ENCODE data around the gene SLC47A2. TPM values are rescaled to one million over a fixed set of nuclear protein-coding genes. Genes with fewer than 3 reads are reported as not detected.
A peak's percentile ranks its signal among the peaks of the same experiment; 100 is the strongest.

Gene SLC47A2
- total and polyA plus RNA-seq, 2 of the 13 experiments (the other 11 are each of a cell fraction or from before 2014, with no cell fraction given): 0.04 TPM; not detected in 1

DNA sequence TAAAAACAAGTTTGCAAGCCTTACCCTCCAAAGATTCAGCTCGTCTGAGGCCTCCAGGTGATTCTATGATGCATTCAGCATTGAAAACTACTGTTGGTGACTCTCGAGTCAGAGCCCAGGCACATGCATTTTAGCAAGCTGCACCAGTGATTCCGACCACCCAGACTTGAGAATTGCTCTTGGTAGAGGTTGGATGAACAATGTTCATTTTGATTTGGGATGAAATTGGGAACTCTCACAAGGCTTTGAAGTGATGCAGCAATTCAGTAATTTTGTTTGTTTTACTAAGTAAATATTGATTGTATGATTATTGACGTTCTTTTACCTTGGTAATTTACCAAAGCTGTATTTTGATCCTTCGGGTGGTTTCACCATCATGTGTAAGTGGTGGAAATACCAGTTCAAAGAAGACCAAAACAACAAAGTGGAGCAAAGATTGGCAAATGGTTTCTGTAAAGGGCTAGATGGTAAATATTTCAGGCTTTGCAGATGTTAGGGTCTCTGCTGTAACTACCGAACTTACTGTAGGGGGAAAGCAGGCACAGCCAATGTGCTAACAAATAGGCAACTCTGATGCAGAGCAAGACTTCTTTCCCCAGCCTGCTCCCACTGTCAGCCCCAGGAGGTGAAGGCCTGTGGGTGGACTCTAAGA lies 56.0 kb downstream of the SLC47A2 start (continued):
- TF ChIP-seq, protein P1, sequence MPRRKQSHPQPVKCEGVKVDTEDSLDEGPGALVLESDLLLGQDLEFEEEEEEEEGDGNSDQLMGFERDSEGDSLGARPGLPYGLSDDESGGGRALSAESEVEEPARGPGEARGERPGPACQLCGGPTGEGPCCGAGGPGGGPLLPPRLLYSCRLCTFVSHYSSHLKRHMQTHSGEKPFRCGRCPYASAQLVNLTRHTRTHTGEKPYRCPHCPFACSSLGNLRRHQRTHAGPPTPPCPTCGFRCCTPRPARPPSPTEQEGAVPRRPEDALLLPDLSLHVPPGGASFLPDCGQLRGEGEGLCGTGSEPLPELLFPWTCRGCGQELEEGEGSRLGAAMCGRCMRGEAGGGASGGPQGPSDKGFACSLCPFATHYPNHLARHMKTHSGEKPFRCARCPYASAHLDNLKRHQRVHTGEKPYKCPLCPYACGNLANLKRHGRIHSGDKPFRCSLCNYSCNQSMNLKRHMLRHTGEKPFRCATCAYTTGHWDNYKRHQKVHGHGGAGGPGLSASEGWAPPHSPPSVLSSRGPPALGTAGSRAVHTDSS (CRISPR knock-in tag; conservative IDR thresholded peaks at IDR 0.05): no peak
- TF ChIP-seq, protein P2, sequence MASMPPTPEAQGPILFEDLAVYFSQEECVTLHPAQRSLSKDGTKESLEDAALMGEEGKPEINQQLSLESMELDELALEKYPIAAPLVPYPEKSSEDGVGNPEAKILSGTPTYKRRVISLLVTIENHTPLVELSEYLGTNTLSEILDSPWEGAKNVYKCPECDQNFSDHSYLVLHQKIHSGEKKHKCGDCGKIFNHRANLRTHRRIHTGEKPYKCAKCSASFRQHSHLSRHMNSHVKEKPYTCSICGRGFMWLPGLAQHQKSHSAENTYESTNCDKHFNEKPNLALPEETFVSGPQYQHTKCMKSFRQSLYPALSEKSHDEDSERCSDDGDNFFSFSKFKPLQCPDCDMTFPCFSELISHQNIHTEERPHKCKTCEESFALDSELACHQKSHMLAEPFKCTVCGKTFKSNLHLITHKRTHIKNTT (CRISPR knock-in tag; IDR thresholded peaks at IDR 0.05): no peak
- TF ChIP-seq, protein P3, sequence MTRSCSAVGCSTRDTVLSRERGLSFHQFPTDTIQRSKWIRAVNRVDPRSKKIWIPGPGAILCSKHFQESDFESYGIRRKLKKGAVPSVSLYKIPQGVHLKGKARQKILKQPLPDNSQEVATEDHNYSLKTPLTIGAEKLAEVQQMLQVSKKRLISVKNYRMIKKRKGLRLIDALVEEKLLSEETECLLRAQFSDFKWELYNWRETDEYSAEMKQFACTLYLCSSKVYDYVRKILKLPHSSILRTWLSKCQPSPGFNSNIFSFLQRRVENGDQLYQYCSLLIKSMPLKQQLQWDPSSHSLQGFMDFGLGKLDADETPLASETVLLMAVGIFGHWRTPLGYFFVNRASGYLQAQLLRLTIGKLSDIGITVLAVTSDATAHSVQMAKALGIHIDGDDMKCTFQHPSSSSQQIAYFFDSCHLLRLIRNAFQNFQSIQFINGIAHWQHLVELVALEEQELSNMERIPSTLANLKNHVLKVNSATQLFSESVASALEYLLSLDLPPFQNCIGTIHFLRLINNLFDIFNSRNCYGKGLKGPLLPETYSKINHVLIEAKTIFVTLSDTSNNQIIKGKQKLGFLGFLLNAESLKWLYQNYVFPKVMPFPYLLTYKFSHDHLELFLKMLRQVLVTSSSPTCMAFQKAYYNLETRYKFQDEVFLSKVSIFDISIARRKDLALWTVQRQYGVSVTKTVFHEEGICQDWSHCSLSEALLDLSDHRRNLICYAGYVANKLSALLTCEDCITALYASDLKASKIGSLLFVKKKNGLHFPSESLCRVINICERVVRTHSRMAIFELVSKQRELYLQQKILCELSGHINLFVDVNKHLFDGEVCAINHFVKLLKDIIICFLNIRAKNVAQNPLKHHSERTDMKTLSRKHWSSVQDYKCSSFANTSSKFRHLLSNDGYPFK (CRISPR knock-in tag; IDR thresholded peaks at IDR 0.05; ENCODE audit: borderline replicate concordance): no peak
- TF ChIP-seq ZNF136 (CRISPR knock-in tag; IDR thresholded peaks at IDR 0.05; ENCODE audit: low read depth) (0 out of 2 replicates have a peak, but pooled peaks have one; percentile 37), BRCA1 (CRISPR knock-in tag; IDR thresholded peaks at IDR 0.05) (no peak), ELF4 (CRISPR knock-in tag; IDR thresholded peaks at IDR 0.05; ENCODE audit: borderline replicate concordance) (no peak), HOXA7 (CRISPR knock-in tag; IDR thresholded peaks at IDR 0.05) (no peak), ZNF850 (CRISPR knock-in tag; conservative IDR thresholded peaks at IDR 0.05) (no peak), GABPB1 (CRISPR knock-in tag; IDR thresholded peaks at IDR 0.05) (no peak)
- TF ChIP-seq, protein P4, sequence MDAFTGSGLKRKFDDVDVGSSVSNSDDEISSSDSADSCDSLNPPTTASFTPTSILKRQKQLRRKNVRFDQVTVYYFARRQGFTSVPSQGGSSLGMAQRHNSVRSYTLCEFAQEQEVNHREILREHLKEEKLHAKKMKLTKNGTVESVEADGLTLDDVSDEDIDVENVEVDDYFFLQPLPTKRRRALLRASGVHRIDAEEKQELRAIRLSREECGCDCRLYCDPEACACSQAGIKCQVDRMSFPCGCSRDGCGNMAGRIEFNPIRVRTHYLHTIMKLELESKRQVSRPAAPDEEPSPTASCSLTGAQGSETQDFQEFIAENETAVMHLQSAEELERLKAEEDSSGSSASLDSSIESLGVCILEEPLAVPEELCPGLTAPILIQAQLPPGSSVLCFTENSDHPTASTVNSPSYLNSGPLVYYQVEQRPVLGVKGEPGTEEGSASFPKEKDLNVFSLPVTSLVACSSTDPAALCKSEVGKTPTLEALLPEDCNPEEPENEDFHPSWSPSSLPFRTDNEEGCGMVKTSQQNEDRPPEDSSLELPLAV (CRISPR knock-in tag; conservative IDR thresholded peaks at IDR 0.05; ENCODE audit: low read depth): no peak
- TF ChIP-seq, protein P5, sequence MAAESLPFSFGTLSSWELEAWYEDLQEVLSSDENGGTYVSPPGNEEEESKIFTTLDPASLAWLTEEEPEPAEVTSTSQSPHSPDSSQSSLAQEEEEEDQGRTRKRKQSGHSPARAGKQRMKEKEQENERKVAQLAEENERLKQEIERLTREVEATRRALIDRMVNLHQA (CRISPR knock-in tag; IDR thresholded peaks at IDR 0.05): peak; percentile 93; the same call in 1 of the 2 replicates
- TF ChIP-seq, protein P6, sequence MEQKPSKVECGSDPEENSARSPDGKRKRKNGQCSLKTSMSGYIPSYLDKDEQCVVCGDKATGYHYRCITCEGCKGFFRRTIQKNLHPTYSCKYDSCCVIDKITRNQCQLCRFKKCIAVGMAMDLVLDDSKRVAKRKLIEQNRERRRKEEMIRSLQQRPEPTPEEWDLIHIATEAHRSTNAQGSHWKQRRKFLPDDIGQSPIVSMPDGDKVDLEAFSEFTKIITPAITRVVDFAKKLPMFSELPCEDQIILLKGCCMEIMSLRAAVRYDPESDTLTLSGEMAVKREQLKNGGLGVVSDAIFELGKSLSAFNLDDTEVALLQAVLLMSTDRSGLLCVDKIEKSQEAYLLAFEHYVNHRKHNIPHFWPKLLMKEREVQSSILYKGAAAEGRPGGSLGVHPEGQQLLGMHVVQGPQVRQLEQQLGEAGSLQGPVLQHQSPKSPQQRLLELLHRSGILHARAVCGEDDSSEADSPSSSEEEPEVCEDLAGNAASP (CRISPR knock-in tag; IDR thresholded peaks at IDR 0.05; ENCODE audit: borderline replicate concordance): peak; percentile 38; the same call in 1 of the 2 replicates
- TF ChIP-seq, protein P7, sequence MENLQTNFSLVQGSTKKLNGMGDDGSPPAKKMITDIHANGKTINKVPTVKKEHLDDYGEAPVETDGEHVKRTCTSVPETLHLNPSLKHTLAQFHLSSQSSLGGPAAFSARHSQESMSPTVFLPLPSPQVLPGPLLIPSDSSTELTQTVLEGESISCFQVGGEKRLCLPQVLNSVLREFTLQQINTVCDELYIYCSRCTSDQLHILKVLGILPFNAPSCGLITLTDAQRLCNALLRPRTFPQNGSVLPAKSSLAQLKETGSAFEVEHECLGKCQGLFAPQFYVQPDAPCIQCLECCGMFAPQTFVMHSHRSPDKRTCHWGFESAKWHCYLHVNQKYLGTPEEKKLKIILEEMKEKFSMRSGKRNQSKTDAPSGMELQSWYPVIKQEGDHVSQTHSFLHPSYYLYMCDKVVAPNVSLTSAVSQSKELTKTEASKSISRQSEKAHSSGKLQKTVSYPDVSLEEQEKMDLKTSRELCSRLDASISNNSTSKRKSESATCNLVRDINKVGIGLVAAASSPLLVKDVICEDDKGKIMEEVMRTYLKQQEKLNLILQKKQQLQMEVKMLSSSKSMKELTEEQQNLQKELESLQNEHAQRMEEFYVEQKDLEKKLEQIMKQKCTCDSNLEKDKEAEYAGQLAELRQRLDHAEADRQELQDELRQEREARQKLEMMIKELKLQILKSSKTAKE (CRISPR knock-in tag; IDR thresholded peaks at IDR 0.05; ENCODE audit: borderline replicate concordance): peak; percentile 73
- TF ChIP-seq, protein P8, sequence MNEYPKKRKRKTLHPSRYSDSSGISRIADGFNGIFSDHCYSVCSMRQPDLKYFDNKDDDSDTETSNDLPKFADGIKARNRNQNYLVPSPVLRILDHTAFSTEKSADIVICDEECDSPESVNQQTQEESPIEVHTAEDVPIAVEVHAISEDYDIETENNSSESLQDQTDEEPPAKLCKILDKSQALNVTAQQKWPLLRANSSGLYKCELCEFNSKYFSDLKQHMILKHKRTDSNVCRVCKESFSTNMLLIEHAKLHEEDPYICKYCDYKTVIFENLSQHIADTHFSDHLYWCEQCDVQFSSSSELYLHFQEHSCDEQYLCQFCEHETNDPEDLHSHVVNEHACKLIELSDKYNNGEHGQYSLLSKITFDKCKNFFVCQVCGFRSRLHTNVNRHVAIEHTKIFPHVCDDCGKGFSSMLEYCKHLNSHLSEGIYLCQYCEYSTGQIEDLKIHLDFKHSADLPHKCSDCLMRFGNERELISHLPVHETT (CRISPR knock-in tag; conservative IDR thresholded peaks at IDR 0.05): peak; percentile 38; the same call in 1 of the 2 replicates
